Ishikawa (cell line): ENCODE data around the gene UGT1A9.

Experiments
- CEBPB ChIP-seq: IDR thresholded peaks from 2 replicates; pipeline ENCODE4 v1.6.1; 2012
- CREB1 ChIP-seq: IDR thresholded peaks from 2 replicates; pipeline ENCODE4 v1.6.1; 2012; ENCODE audit warnings: low read depth
- EGR1 ChIP-seq: IDR thresholded peaks from 2 replicates; pipeline ENCODE4 v1.6.1; 2012
- EP300 ChIP-seq: IDR thresholded peaks from 2 replicates; pipeline ENCODE4 v1.6.1; 2012; ENCODE audit warnings: borderline replicate concordance
- FOXM1 ChIP-seq: IDR thresholded peaks from 2 replicates; pipeline ENCODE4 v1.6.1; 2012; ENCODE audit warnings: low read depth, borderline replicate concordance
- NFIC ChIP-seq: IDR thresholded peaks from 2 replicates; pipeline ENCODE4 v1.6.1; 2012
- RAD21 ChIP-seq: IDR thresholded peaks from 2 replicates; pipeline ENCODE4 v1.6.1; 2012; ENCODE audit warnings: low read depth
- TAF1 ChIP-seq: IDR thresholded peaks from 2 replicates; pipeline ENCODE4 v1.6.1; 2012; ENCODE audit warnings: low read depth, mild to moderate bottlenecking
- TCF12 ChIP-seq: IDR thresholded peaks from 2 replicates; pipeline ENCODE4 v1.6.1; 2012; ENCODE audit warnings: low read depth
- TEAD4 ChIP-seq: IDR thresholded peaks from 2 replicates; pipeline ENCODE4 v1.6.1; 2012
- YY1 ChIP-seq: IDR thresholded peaks from 2 replicates; pipeline ENCODE4 v1.6.1; 2012; ENCODE audit warnings: low read depth
- ZBTB7A ChIP-seq: IDR thresholded peaks from 2 replicates; pipeline ENCODE4 v1.6.1; 2012; ENCODE audit warnings: low read depth
- TF ChIP-seq, protein P1 (sequence below): IDR thresholded peaks from 2 replicates; pipeline ENCODE4 v1.6.1; 2012
- TF ChIP-seq, protein P2 (sequence below): IDR thresholded peaks from 2 replicates; pipeline ENCODE4 v1.6.1; 2012
- TF ChIP-seq, protein P3 (sequence below): IDR thresholded peaks from 2 replicates; pipeline ENCODE4 v1.6.1; 2012; ENCODE audit warnings: low read depth, mild to moderate bottlenecking

The UGT1A9 gene

DNA sequence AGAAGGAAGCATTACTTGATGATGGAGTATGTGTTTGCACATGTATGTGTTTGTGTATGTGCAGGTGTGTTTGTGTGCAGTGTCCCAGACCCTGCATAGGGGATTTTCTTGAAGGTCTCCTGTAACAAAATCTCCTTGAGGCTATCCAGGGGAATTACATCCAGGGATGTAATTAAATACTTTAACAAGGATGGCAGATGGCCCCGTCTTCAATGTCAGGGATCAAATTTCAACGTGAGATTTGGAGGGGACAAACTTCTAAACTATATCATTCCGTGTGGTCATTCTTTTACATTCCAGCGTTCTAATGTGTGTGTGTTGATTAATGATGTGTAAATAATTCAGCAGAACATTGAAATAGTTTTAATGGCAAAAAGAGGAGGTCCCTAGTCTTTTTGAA, 3.3 kb downstream of the UGT1A9 start:
- TF ChIP-seq EP300 (no peak), TEAD4 (no peak)
- TF ChIP-seq, protein P1, sequence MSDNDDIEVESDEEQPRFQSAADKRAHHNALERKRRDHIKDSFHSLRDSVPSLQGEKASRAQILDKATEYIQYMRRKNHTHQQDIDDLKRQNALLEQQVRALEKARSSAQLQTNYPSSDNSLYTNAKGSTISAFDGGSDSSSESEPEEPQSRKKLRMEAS = no peak

DNA sequence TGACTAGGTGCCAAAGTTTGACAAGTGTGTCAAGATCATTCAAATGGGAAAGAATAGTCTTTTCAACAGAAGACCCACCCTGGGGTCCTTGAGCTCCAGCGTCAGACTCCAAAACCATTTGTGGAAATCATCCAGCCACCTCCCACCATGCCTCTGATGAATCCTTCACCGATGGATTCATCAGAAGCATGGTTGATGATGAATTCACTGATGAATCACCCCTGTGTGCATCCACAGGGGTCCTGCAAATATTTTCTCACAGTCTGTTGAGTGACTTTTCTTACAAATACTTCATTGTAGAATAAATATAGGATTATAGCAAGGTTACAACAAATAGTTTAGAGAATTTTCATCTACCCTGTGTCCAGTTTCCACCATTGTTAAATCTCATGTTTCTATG, 4.3 kb downstream of the UGT1A9 start:
- TF ChIP-seq TEAD4 (no peak), EGR1 (no peak)
- TF ChIP-seq, protein P1 = no peak

DNA sequence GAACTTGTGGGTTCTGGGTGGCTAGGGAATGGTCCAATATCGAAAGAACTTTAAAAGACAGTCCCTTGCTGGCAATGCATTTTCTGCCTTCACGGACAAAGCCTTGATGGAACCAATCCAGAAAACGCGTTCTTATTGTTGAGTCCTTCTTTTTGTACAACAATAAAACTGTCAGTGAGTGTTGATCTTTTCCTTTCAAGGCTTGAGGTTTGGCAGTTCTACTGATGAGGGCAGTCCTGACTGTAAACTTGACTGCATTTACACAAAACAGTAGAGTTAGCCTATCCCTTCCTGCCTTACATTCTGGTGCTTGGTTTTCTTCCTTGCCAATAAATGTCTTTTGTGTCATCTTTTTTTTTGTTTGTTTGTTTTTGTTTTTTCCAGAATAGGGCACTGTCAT, 7.5 kb downstream of the UGT1A9 start:
- TF ChIP-seq FOXM1 (no peak), TEAD4 (no peak), CEBPB (no peak), CREB1 (no peak), TAF1 (no peak), EGR1 (no peak), TCF12 (no peak), ZBTB7A (no peak), EP300 (no peak), NFIC (no peak), YY1 (no peak), RAD21 (no peak)
- TF ChIP-seq, protein P2, sequence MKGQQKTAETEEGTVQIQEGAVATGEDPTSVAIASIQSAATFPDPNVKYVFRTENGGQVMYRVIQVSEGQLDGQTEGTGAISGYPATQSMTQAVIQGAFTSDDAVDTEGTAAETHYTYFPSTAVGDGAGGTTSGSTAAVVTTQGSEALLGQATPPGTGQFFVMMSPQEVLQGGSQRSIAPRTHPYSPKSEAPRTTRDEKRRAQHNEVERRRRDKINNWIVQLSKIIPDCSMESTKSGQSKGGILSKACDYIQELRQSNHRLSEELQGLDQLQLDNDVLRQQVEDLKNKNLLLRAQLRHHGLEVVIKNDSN = no peak
- TF ChIP-seq, protein P1 = no peak
- TF ChIP-seq, protein P3, sequence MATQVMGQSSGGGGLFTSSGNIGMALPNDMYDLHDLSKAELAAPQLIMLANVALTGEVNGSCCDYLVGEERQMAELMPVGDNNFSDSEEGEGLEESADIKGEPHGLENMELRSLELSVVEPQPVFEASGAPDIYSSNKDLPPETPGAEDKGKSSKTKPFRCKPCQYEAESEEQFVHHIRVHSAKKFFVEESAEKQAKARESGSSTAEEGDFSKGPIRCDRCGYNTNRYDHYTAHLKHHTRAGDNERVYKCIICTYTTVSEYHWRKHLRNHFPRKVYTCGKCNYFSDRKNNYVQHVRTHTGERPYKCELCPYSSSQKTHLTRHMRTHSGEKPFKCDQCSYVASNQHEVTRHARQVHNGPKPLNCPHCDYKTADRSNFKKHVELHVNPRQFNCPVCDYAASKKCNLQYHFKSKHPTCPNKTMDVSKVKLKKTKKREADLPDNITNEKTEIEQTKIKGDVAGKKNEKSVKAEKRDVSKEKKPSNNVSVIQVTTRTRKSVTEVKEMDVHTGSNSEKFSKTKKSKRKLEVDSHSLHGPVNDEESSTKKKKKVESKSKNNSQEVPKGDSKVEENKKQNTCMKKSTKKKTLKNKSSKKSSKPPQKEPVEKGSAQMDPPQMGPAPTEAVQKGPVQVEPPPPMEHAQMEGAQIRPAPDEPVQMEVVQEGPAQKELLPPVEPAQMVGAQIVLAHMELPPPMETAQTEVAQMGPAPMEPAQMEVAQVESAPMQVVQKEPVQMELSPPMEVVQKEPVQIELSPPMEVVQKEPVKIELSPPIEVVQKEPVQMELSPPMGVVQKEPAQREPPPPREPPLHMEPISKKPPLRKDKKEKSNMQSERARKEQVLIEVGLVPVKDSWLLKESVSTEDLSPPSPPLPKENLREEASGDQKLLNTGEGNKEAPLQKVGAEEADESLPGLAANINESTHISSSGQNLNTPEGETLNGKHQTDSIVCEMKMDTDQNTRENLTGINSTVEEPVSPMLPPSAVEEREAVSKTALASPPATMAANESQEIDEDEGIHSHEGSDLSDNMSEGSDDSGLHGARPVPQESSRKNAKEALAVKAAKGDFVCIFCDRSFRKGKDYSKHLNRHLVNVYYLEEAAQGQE = no peak

DNA sequence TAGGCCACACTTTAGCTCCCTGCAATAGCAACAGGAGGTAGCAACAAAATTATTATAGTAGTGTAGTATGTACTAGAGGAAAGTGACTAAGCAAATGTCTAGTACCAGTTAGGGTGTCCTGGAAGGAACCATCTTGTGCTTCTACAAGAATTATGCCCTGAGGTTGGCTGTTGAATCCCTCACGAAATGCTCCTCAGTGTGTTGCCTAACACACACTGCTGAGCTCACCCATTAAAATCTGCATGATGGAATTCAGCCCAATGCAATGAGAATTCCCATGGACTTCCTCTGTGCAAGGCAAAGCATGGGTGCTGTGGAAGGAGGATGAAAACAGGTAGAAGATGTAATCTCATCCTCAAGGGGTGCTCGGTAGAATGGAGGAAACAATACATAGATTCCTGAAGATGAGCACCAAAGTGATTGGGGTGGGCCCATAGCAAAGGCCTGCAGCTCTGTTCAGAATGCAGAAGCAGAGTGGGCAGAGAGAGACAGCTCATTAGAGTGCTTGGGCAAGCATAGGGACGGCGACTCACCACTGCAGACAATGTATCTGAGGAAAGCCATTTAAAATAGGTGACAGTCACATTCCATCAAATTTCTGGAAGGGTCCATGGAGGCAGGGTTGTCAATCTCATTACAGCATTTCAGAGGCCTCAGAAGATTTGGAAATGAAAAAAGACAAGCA, 8.8 kb downstream of the UGT1A9 start:
- TF ChIP-seq TCF12 (no peak), TEAD4 (no peak), TAF1 (no peak), CEBPB (no peak), NFIC (no peak), FOXM1 (no peak), CREB1 (no peak), ZBTB7A (no peak), YY1 (no peak), EP300 (no peak), RAD21 (no peak), EGR1 (no peak)
- TF ChIP-seq, protein P1 = no peak
- TF ChIP-seq, protein P3 = no peak
- TF ChIP-seq, protein P2 = no peak

DNA sequence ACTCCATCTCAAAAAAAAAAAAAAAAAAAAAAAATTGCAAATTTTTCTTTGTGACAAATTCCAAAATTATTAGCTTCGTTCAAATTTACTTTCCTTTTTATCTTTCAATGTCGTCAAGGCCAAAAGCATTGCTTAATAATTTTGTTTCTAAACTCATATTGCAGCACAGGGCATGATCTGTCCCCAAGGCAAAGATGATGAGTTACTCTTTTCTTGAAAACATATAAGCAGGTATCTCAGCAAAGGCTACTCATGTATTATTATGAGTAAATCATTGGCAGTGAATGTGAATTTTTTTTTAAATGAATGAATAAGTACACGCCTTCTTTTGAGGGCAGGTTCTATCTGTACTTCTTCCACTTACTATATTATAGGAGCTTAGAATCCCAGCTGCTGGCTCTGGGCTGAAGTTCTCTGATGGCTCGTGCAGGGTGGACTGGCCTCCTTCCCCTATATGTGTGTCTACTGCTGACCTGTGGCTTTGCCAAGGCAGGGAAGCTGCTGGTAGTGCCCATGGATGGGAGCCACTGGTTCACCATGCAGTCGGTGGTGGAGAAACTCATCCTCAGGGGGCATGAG, 9.9 kb downstream of the UGT1A9 start, which contains the start of gene UGT1A7:
Gene UGT1A7, plus strand, starts transcription at position 381 of the 579 bp plus-strand sequence. Its CDS starts 37 bp downstream, at position 418.
- TF ChIP-seq EP300 (no peak), RAD21 (no peak), CREB1 (no peak), TCF12 (no peak), NFIC (no peak), YY1 (no peak), ZBTB7A (no peak), TEAD4 (no peak), CEBPB (no peak), FOXM1 (no peak), EGR1 (no peak), TAF1 (no peak)
- TF ChIP-seq, protein P3 = no peak
- TF ChIP-seq, protein P1 = no peak
- TF ChIP-seq, protein P2 = no peak
